HG02571 (cell line): ENCODE data around the gene BICD1.
A peak's percentile ranks its signal among the peaks of the same experiment; 100 is the strongest.

Experiments
- ATAC-seq: cut with Tn5 transposase; IDR thresholded peaks from one replicate; pipeline ENCODE4 v1.9.1; 2021; ENCODE audit warnings: mild to moderate bottlenecking, moderate library complexity; ENCODE audit not compliant: unreplicated experiment

BICD1 gene

GRCh38 chr12:32233568-32233967 is 126.9 kb downstream of the BICD1 start:
- no peak for ATAC-seq

GRCh38 chr12:32235251-32235650 is 128.6 kb downstream of the BICD1 start:
- ATAC-seq = no peak

- no peak for ATAC-seq
These were observed 133.5 kb downstream of the BICD1 start for GRCh38 chr12:32240162-32240561.

- ATAC-seq = no peak
These were observed 134.2 kb downstream of the BICD1 start for GRCh38 chr12:32240831-32241230.

GRCh38 chr12:32242641-32243040 is 136.0 kb downstream of the BICD1 start:
- no peak for ATAC-seq

- ATAC-seq = no peak
These were observed 141.9 kb downstream of the BICD1 start for GRCh38 chr12:32248441-32249140.

- no peak for ATAC-seq
These were observed 143.1 kb downstream of the BICD1 start for GRCh38 chr12:32249777-32250176.

- peak; percentile 91 for ATAC-seq
These were observed 145.8 kb downstream of the BICD1 start for GRCh38 chr12:32252199-32253073.

GRCh38 chr12:32253154-32253790 is 146.6 kb downstream of the BICD1 start:
- ATAC-seq = no peak

GRCh38 chr12:32254260-32254956 is 147.8 kb downstream of the BICD1 start:
- ATAC-seq = no peak

GRCh38 chr12:32255588-32255987 is 148.9 kb downstream of the BICD1 start:
- ATAC-seq = no peak

- no peak for ATAC-seq
These were observed 151.2 kb downstream of the BICD1 start for GRCh38 chr12:32257695-32258496.

GRCh38 chr12:32260696-32261095 is 154.0 kb downstream of the BICD1 start:
- no peak for ATAC-seq

GRCh38 chr12:32261638-32262037 is 155.0 kb downstream of the BICD1 start:
- ATAC-seq = no peak

GRCh38 chr12:32264961-32265360 is 158.3 kb downstream of the BICD1 start:
- ATAC-seq = peak; percentile 57

- ATAC-seq = no peak
These were observed 158.8 kb downstream of the BICD1 start for GRCh38 chr12:32265456-32265855.

- ATAC-seq = no peak
These were observed 159.3 kb downstream of the BICD1 start for GRCh38 chr12:32265951-32266350.

GRCh38 chr12:32266756-32267155 is 160.1 kb downstream of the BICD1 start:
- ATAC-seq = no peak

GRCh38 chr12:32270818-32271710 is 164.4 kb downstream of the BICD1 start:
- ATAC-seq = no peak
